Measurements from ENCODE around the gene ENPP3.

DNA sequence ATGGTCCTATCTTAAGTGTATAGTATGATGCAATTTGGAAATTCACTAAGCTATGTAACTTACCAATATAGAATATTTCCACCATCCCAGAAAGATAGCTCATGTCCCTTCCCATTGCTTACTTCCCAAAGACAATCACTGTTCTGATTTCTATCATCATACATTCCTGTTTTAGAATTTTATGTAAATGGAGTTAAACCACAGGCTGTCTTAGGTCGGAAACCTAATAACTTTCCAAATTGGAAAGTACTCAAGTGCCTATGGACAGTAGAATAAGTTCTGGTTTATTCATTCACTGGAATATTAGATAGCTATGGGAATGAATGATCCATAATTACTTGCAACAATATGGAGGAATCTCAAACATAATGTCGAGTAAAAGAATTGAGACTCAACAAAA lies 20.1 kb downstream of the ENPP3 start:
- no peak for TF ChIP-seq POLR2A (IDR thresholded peaks at IDR 0.05)
- TF ChIP-seq, protein P1, sequence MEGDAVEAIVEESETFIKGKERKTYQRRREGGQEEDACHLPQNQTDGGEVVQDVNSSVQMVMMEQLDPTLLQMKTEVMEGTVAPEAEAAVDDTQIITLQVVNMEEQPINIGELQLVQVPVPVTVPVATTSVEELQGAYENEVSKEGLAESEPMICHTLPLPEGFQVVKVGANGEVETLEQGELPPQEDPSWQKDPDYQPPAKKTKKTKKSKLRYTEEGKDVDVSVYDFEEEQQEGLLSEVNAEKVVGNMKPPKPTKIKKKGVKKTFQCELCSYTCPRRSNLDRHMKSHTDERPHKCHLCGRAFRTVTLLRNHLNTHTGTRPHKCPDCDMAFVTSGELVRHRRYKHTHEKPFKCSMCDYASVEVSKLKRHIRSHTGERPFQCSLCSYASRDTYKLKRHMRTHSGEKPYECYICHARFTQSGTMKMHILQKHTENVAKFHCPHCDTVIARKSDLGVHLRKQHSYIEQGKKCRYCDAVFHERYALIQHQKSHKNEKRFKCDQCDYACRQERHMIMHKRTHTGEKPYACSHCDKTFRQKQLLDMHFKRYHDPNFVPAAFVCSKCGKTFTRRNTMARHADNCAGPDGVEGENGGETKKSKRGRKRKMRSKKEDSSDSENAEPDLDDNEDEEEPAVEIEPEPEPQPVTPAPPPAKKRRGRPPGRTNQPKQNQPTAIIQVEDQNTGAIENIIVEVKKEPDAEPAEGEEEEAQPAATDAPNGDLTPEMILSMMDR (IDR thresholded peaks at IDR 0.05): no peak
